Measurements from ENCODE around the gene CHCHD3.
A peak's percentile ranks its signal among the peaks of the same experiment; 100 is the strongest.

The CHCHD3 gene

GRCh38 chr7:133054162-133054840 is 27.6 kb downstream of the CHCHD3 start:
- Histone ChIP-seq H3K27me3 (replicated peaks; ENCODE audit: control insufficient read depth, insufficient read depth, low read length) (no peaks in the 10 kb centered on the region), H3K4me3 (ENCODE audit: low read length) (peak overlapping the region; percentile 69), H3K4me1 (ENCODE audit: control insufficient read depth, insufficient read depth, low read length) (peaks cover 43% of the 10 kb centered on the region), H3K9me3 (ENCODE audit: control insufficient read depth, low read length) (no peaks in the 10 kb centered on the region), H3K36me3 (ENCODE audit: control insufficient read depth, insufficient read depth, low read length, severe bottlenecking) (no peaks in the 10 kb centered on the region), H3K9ac (ENCODE audit: low read length) (peak overlapping the region; percentile 39)
- DNase-seq (ENCODE audit: low read depth), result peak; percentile 20

GRCh38 chr7:133053321-133053891 is 28.5 kb downstream of the CHCHD3 start:
- H3K4me1 ChIP-seq (ENCODE audit: control insufficient read depth, insufficient read depth, low read length), result peaks cover 43% of the 10 kb centered on the region
- H3K9me3 ChIP-seq (ENCODE audit: control insufficient read depth, low read length), result no peaks in the 10 kb centered on the region
- peak; percentile 89 for DNase-seq (ENCODE audit: low read depth)
- H3K9ac ChIP-seq (ENCODE audit: low read length), result peak overlapping the region; percentile 69
- peak overlapping the region; percentile 69 for H3K4me3 ChIP-seq (ENCODE audit: low read length)
- no peaks in the 10 kb centered on the region for H3K27me3 ChIP-seq (replicated peaks; ENCODE audit: control insufficient read depth, insufficient read depth, low read length)
- no peaks in the 10 kb centered on the region for H3K36me3 ChIP-seq (ENCODE audit: control insufficient read depth, insufficient read depth, low read length, severe bottlenecking)

GRCh38 chr7:133052826-133053225 is 29.1 kb downstream of the CHCHD3 start:
- H3K9me3 ChIP-seq (ENCODE audit: control insufficient read depth, low read length), result no peaks in the 10 kb centered on the region
- no peaks in the 10 kb centered on the region for H3K36me3 ChIP-seq (ENCODE audit: control insufficient read depth, insufficient read depth, low read length, severe bottlenecking)
- peaks cover 43% of the 10 kb centered on the region for H3K4me1 ChIP-seq (ENCODE audit: control insufficient read depth, insufficient read depth, low read length)
- DNase-seq (ENCODE audit: low read depth), result no peak
- H3K9ac ChIP-seq (ENCODE audit: low read length), result peak overlapping the region; percentile 69
- H3K27me3 ChIP-seq (replicated peaks; ENCODE audit: control insufficient read depth, insufficient read depth, low read length), result no peaks in the 10 kb centered on the region
- peak overlapping the region; percentile 69 for H3K4me3 ChIP-seq (ENCODE audit: low read length)

- DNase-seq (ENCODE audit: low read depth), result peak; percentile 24
- Histone ChIP-seq H3K27me3 (replicated peaks; ENCODE audit: control insufficient read depth, insufficient read depth, low read length) (no peaks in the 10 kb centered on the region), H3K4me1 (ENCODE audit: control insufficient read depth, insufficient read depth, low read length) (peaks cover 43% of the 10 kb centered on the region), H3K9ac (ENCODE audit: low read length) (peak overlapping the region; percentile 53), H3K9me3 (ENCODE audit: control insufficient read depth, low read length) (no peaks in the 10 kb centered on the region), H3K4me3 (ENCODE audit: low read length) (peak overlapping the region; percentile 69), H3K36me3 (ENCODE audit: control insufficient read depth, insufficient read depth, low read length, severe bottlenecking) (no peaks in the 10 kb centered on the region)
These were observed 29.5 kb downstream of the CHCHD3 start for GRCh38 chr7:133052401-133052756.

GRCh38 chr7:133051719-133052400 is 30.0 kb downstream of the CHCHD3 start:
- Histone ChIP-seq H3K4me1 (ENCODE audit: control insufficient read depth, insufficient read depth, low read length) (peaks cover 43% of the 10 kb centered on the region), H3K4me3 (ENCODE audit: low read length) (peak overlapping the region; percentile 69), H3K36me3 (ENCODE audit: control insufficient read depth, insufficient read depth, low read length, severe bottlenecking) (no peaks in the 10 kb centered on the region), H3K9me3 (ENCODE audit: control insufficient read depth, low read length) (no peaks in the 10 kb centered on the region), H3K9ac (ENCODE audit: low read length) (peak overlapping the region; percentile 53), H3K27me3 (replicated peaks; ENCODE audit: control insufficient read depth, insufficient read depth, low read length) (no peaks in the 10 kb centered on the region)
- DNase-seq (ENCODE audit: low read depth), result no peak

GRCh38 chr7:133051066-133051465 is 30.8 kb downstream of the CHCHD3 start:
- Histone ChIP-seq H3K27me3 (replicated peaks; ENCODE audit: control insufficient read depth, insufficient read depth, low read length) (no peaks in the 10 kb centered on the region), H3K4me3 (ENCODE audit: low read length) (no peak overlapping the region), H3K4me1 (ENCODE audit: control insufficient read depth, insufficient read depth, low read length) (peaks cover 43% of the 10 kb centered on the region), H3K9me3 (ENCODE audit: control insufficient read depth, low read length) (no peaks in the 10 kb centered on the region), H3K9ac (ENCODE audit: low read length) (no peak overlapping the region), H3K36me3 (ENCODE audit: control insufficient read depth, insufficient read depth, low read length, severe bottlenecking) (no peaks in the 10 kb centered on the region)
- DNase-seq (ENCODE audit: low read depth), result peak; percentile 40

GRCh38 chr7:133050200-133050995 is 31.5 kb downstream of the CHCHD3 start:
- no peak overlapping the region for H3K9ac ChIP-seq (ENCODE audit: low read length)
- no peaks in the 10 kb centered on the region for H3K27me3 ChIP-seq (replicated peaks; ENCODE audit: control insufficient read depth, insufficient read depth, low read length)
- H3K9me3 ChIP-seq (ENCODE audit: control insufficient read depth, low read length), result no peaks in the 10 kb centered on the region
- H3K36me3 ChIP-seq (ENCODE audit: control insufficient read depth, insufficient read depth, low read length, severe bottlenecking), result no peaks in the 10 kb centered on the region
- DNase-seq (ENCODE audit: low read depth), result no peak
- H3K4me3 ChIP-seq (ENCODE audit: low read length), result no peak overlapping the region
- H3K4me1 ChIP-seq (ENCODE audit: control insufficient read depth, insufficient read depth, low read length), result peaks cover 43% of the 10 kb centered on the region

GRCh38 chr7:133048589-133048988 is 33.3 kb downstream of the CHCHD3 start:
- Histone ChIP-seq H3K9me3 (ENCODE audit: control insufficient read depth, low read length) (no peaks in the 10 kb centered on the region), H3K9ac (ENCODE audit: low read length) (no peak overlapping the region), H3K36me3 (ENCODE audit: control insufficient read depth, insufficient read depth, low read length, severe bottlenecking) (no peaks in the 10 kb centered on the region), H3K4me3 (ENCODE audit: low read length) (no peak overlapping the region), H3K27me3 (replicated peaks; ENCODE audit: control insufficient read depth, insufficient read depth, low read length) (no peaks in the 10 kb centered on the region), H3K4me1 (ENCODE audit: control insufficient read depth, insufficient read depth, low read length) (peaks cover 34% of the 10 kb centered on the region)
- DNase-seq (ENCODE audit: low read depth), result no peak

GRCh38 chr7:133047321-133047720 is 34.6 kb downstream of the CHCHD3 start:
- H3K36me3 ChIP-seq (ENCODE audit: control insufficient read depth, insufficient read depth, low read length, severe bottlenecking), result no peaks in the 10 kb centered on the region
- H3K27me3 ChIP-seq (replicated peaks; ENCODE audit: control insufficient read depth, insufficient read depth, low read length), result no peaks in the 10 kb centered on the region
- no peaks in the 10 kb centered on the region for H3K9me3 ChIP-seq (ENCODE audit: control insufficient read depth, low read length)
- no peak overlapping the region for H3K9ac ChIP-seq (ENCODE audit: low read length)
- no peak for DNase-seq (ENCODE audit: low read depth)
- H3K4me1 ChIP-seq (ENCODE audit: control insufficient read depth, insufficient read depth, low read length), result peaks cover 21% of the 10 kb centered on the region
- H3K4me3 ChIP-seq (ENCODE audit: low read length), result no peak overlapping the region

- Histone ChIP-seq H3K9me3 (ENCODE audit: control insufficient read depth, low read length) (no peaks in the 10 kb centered on the region), H3K36me3 (ENCODE audit: control insufficient read depth, insufficient read depth, low read length, severe bottlenecking) (no peaks in the 10 kb centered on the region), H3K4me1 (ENCODE audit: control insufficient read depth, insufficient read depth, low read length) (no peaks in the 10 kb centered on the region), H3K9ac (ENCODE audit: low read length) (no peak overlapping the region), H3K27me3 (replicated peaks; ENCODE audit: control insufficient read depth, insufficient read depth, low read length) (no peaks in the 10 kb centered on the region), H3K4me3 (ENCODE audit: low read length) (no peak overlapping the region)
- DNase-seq (ENCODE audit: low read depth), result no peak
These were observed 37.0 kb downstream of the CHCHD3 start for GRCh38 chr7:133044722-133045473.
